Liver (tissue), 9 donors: Measurements from ENCODE around the gene CRADD. TPM values are rescaled to one million over a fixed set of nuclear protein-coding genes. Genes with fewer than 3 reads are reported as not detected.

Source experiments
- DNase-seq: peaks from one replicate; pipeline ENCODE4 v3.0.0-alpha.2; 2017; ENCODE audit warnings: low spot score
- H3K27ac ChIP-seq, 2 donors: one replicate each; pipeline ENCODE4 v1.7.0; 2013; ENCODE audit warnings: inconsistent platforms in 2 of 2, low read length in 2 of 2, control low read depth in 1 of 2, low read depth in 1 of 2, mild to moderate bottlenecking in 1 of 2
- H3K27me3 ChIP-seq, 4 donors: one replicate each; pipeline versions ENCODE4 v1.6.1 to v1.7.0; 2013; ENCODE audit warnings: low read length in 3 of 4, inconsistent platforms in 1 of 4, mild to moderate bottlenecking in 1 of 4, moderate library complexity in 1 of 4; ENCODE audit not compliant: control insufficient read depth in 4 of 4, insufficient read depth in 4 of 4
- H3K36me3 ChIP-seq, 4 donors: one replicate each; pipeline versions ENCODE4 v1.6.1 to v1.7.0; 2013; ENCODE audit warnings: low read length in 3 of 4, mild to moderate bottlenecking in 3 of 4, low read depth in 1 of 4, moderate library complexity in 1 of 4; ENCODE audit not compliant: control insufficient read depth in 4 of 4, insufficient read depth in 3 of 4
- H3K4me1 ChIP-seq, 4 donors: one replicate each; pipeline versions ENCODE4 v1.6.1 to v1.7.0; 2013; ENCODE audit warnings: low read length in 3 of 4, mild to moderate bottlenecking in 3 of 4, moderate library complexity in 1 of 4; ENCODE audit not compliant: control insufficient read depth in 4 of 4, insufficient read depth in 4 of 4
- H3K4me3 ChIP-seq, 3 donors: one replicate each; pipeline versions ENCODE4 v1.6.1 to v1.7.0; 2013; ENCODE audit warnings: low read length in 3 of 3, control low read depth in 1 of 3, low read depth in 1 of 3, mild to moderate bottlenecking in 1 of 3
- H3K9ac ChIP-seq, 2 donors: one replicate each; pipeline ENCODE4 v1.7.0; 2013; ENCODE audit warnings: low read length in 2 of 2, mild to moderate bottlenecking in 2 of 2, moderate library complexity in 2 of 2, control low read depth in 1 of 2, low read depth in 1 of 2
- H3K9me3 ChIP-seq, 4 donors: one replicate each; pipeline versions ENCODE4 v1.6.1 to v1.7.0; 2013; ENCODE audit warnings: low read length in 3 of 4; ENCODE audit not compliant: control insufficient read depth in 4 of 4
- ATF3 ChIP-seq: IDR thresholded peaks from 2 replicates; pipeline ENCODE4 v1.6.1; 2016; ENCODE audit warnings: antibody characterized with exemption
- CTCF ChIP-seq: fragments of 150-350 bp; IDR thresholded peaks from 2 replicates; pipeline ENCODE4 v1.5.1; 2017; ENCODE audit warnings: improper control_type of control experiment, low read depth, low read length; ENCODE audit not compliant: missing input control
- EGR1 ChIP-seq, 2 donors: IDR thresholded peaks; 2 replicates each; pipeline ENCODE4 v1.6.1; 2016 to 2018; ENCODE audit warnings: antibody characterized with exemption in 2 of 2, low read depth in 2 of 2
- FOXA1 ChIP-seq: IDR thresholded peaks from 2 replicates; pipeline ENCODE4 v1.6.1; 2016; ENCODE audit warnings: antibody characterized with exemption
- FOXA2 ChIP-seq: IDR thresholded peaks from 2 replicates; pipeline ENCODE4 v1.6.1; 2016; ENCODE audit warnings: antibody characterized with exemption
- GABPA ChIP-seq, 2 donors: IDR thresholded peaks in 1 of 2; conservative IDR thresholded peaks in 1 of 2; 2 replicates each; pipeline ENCODE4 v1.6.1; 2016; ENCODE audit warnings: antibody characterized with exemption in 2 of 2, mild to moderate bottlenecking in 1 of 2, moderate library complexity in 1 of 2
- HNF4A ChIP-seq, 2 donors: conservative IDR thresholded peaks; 2 replicates each; pipeline ENCODE4 v1.6.1; 2016; ENCODE audit warnings: antibody characterized with exemption in 2 of 2, mild to moderate bottlenecking in 2 of 2
- HNF4G ChIP-seq: IDR thresholded peaks from 2 replicates; pipeline ENCODE4 v1.6.1; 2016; ENCODE audit warnings: antibody characterized with exemption
- JUND ChIP-seq, 2 donors: IDR thresholded peaks; 2 replicates each; pipeline ENCODE4 v1.6.1; 2016; ENCODE audit warnings: antibody characterized with exemption in 2 of 2
- MAX ChIP-seq: IDR thresholded peaks from 2 replicates; pipeline ENCODE4 v1.6.1; 2016; ENCODE audit warnings: antibody characterized with exemption
- NR2F2 ChIP-seq: IDR thresholded peaks from 2 replicates; pipeline ENCODE4 v1.6.1; 2016; ENCODE audit warnings: antibody characterized with exemption
- RAD21 ChIP-seq, 2 donors: IDR thresholded peaks; 2 replicates each; pipeline ENCODE4 v1.6.1; 2016; ENCODE audit warnings: antibody characterized with exemption in 2 of 2, mild to moderate bottlenecking in 2 of 2
- REST ChIP-seq: IDR thresholded peaks from 2 replicates; pipeline ENCODE4 v1.6.1; 2016; ENCODE audit warnings: antibody characterized with exemption, mild to moderate bottlenecking
- RXRA ChIP-seq, 2 donors: IDR thresholded peaks; 2 replicates each; pipeline ENCODE4 v1.6.1; 2017 to 2018; ENCODE audit warnings: antibody characterized with exemption in 2 of 2, mild to moderate bottlenecking in 1 of 2
- SP1 ChIP-seq: IDR thresholded peaks from 2 replicates; pipeline ENCODE4 v1.6.1; 2018; ENCODE audit warnings: antibody characterized with exemption, mild to moderate bottlenecking
- TAF1 ChIP-seq: conservative IDR thresholded peaks from 2 replicates; pipeline ENCODE4 v1.6.1; 2016; ENCODE audit warnings: antibody characterized with exemption, mild to moderate bottlenecking
- YY1 ChIP-seq: IDR thresholded peaks from 2 replicates; pipeline ENCODE4 v1.6.1; 2016; ENCODE audit warnings: antibody characterized with exemption, mild to moderate bottlenecking
- WGBS: extraction: QIAGEN DNeasy Blood & Tissue Kit; methylation state at CpG from one replicate; pipeline ENCODE4 v1.1.7; 2013; 5-methylcytosine and 5-hydroxymethylcytosine counted together
- polyA plus RNA-seq, 2 donors: library from polyadenylated mRNA; stranded (reverse) in 1 of 2; unstranded in 1 of 2; fragments of 200-250 nt in 1 of 2; fragments of >200 nt in 1 of 2; fragmentation: Nextera tagmentation in 1 of 2; extraction: Ambion mirVana in 1 of 2; gene quantifications; one replicate each; pipeline versions ENCODE4 v1.2.1 to v1.2.3, GENCODE V29; 2013 to 2015
- total RNA-seq, 2 donors: library from RNA; depleted of rRNA; stranded (reverse); fragments of >200 nt; gene quantifications; one replicate each; pipeline ENCODE4 v1.2.3, GENCODE V29; 2014
- TF ChIP-seq, protein P1 (sequence below): IDR thresholded peaks from 2 replicates; pipeline ENCODE4 v1.6.1; 2016; ENCODE audit warnings: antibody characterized with exemption
- donor health status: healthy.
- donor health status: healthy.
- donor health status: healthy.
- donor health status: healthy.
- donor health status: healthy.

Gene CRADD
- total and polyA plus RNA-seq, 4 donors = 19.4 to 48.9 (median 29.6) TPM

DNA sequence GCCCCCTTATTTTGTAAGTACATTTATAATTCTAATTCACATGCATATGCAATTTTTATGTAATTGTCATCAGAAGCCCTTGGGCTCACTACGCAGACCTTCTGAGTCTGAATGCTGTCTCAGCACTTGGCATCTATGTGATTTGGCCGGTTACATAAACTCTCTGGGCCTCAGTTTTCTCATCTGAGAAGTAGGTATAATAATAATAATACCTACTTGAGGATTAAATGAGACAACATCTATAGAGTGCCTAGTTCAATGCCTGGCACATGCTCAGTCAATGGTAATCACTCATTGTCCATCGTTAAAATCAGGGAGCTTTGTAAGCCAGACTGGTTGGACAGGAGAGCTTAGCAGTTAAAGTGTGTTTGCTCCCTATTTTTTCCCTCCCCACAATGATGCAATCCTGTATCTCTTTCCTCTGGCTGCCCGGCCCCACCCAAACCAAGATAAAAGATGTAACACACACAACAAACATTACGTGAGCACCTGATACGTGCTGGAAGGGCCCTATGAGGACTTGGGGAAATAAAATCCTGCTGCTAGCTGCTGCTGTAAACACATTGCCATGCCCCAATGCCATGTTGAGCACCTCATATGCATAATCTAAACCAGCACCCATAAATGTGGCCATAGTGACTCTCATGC lies 235.0 kb downstream of the CRADD start:
- no peak overlapping the region for H3K9ac ChIP-seq
- DNase-seq = no peak
- H3K36me3 ChIP-seq = no peaks in the 10 kb centered on the region
- no peak overlapping the region for H3K27ac ChIP-seq
- no peaks in the 10 kb centered on the region for H3K9me3 ChIP-seq
- WGBS = 87% methylated on average over 6 of the region's 6 CpGs
- H3K27me3 ChIP-seq = no peaks in the 10 kb centered on the region
- no peak overlapping the region for H3K4me3 ChIP-seq
- no peaks in the 10 kb centered on the region for H3K4me1 ChIP-seq
- no peak for TF ChIP-seq FOXA1
- no peak for TF ChIP-seq MAX
- no peak for TF ChIP-seq TAF1
- no peak for TF ChIP-seq RAD21 (IDR thresholded peaks at IDR 0.05)
- no peak for TF ChIP-seq ATF3
- no peak for TF ChIP-seq JUND (IDR thresholded peaks at IDR 0.05)
- TF ChIP-seq SP1 = no peak
- no peak for TF ChIP-seq CTCF
- TF ChIP-seq GABPA (IDR thresholded peaks at IDR 0.05 in 1 of 2, conservative IDR thresholded peaks at IDR 0.05 in 1 of 2) = no peak
- TF ChIP-seq YY1 = no peak
- no peak for TF ChIP-seq NR2F2
- no peak for TF ChIP-seq RXRA (IDR thresholded peaks at IDR 0.05)
- no peak for TF ChIP-seq REST
- TF ChIP-seq EGR1 (IDR thresholded peaks at IDR 0.05; ENCODE audit: low read depth in 2 of 2) = no peak

DNA sequence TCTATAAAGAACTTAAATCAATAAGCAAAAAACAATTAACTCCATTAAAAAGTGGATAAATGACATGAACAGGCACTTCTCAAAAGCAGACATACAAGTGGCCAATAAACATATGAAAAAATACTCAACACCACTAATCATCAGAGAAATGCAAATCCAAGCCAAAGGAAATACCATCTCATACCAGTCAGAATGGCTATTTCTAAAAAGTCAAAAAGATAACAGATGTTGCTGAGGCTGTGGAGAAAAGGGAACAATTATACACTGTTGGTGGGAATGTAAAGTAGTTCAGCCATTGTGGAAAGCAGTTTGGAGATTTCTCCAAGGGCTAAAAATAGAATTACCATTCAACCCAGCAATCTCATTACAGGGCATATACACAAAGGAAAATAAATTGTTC lies 236.7 kb downstream of the CRADD start:
- no peaks in the 10 kb centered on the region for H3K36me3 ChIP-seq
- H3K4me1 ChIP-seq = no peaks in the 10 kb centered on the region
- no peaks in the 10 kb centered on the region for H3K9me3 ChIP-seq
- DNase-seq = no peak
- no peaks in the 10 kb centered on the region for H3K27me3 ChIP-seq
- H3K27ac ChIP-seq = no peak overlapping the region
- no peak overlapping the region for H3K4me3 ChIP-seq
- TF ChIP-seq HNF4A (conservative IDR thresholded peaks at IDR 0.05) (no peak), HNF4G (no peak), FOXA2 (no peak), FOXA1 (no peak), CTCF (no peak), TAF1 (no peak), NR2F2 (no peak), REST (no peak), YY1 (no peak)
- TF ChIP-seq, protein P1, sequence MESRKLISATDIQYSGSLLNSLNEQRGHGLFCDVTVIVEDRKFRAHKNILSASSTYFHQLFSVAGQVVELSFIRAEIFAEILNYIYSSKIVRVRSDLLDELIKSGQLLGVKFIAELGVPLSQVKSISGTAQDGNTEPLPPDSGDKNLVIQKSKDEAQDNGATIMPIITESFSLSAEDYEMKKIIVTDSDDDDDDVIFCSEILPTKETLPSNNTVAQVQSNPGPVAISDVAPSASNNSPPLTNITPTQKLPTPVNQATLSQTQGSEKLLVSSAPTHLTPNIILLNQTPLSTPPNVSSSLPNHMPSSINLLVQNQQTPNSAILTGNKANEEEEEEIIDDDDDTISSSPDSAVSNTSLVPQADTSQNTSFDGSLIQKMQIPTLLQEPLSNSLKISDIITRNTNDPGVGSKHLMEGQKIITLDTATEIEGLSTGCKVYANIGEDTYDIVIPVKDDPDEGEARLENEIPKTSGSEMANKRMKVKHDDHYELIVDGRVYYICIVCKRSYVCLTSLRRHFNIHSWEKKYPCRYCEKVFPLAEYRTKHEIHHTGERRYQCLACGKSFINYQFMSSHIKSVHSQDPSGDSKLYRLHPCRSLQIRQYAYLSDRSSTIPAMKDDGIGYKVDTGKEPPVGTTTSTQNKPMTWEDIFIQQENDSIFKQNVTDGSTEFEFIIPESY = no peak
- H3K9ac ChIP-seq = no peak overlapping the region
